Spleen (tissue), 3 donors: ENCODE data around the gene TYMP.

Experiments used
- POLR2A ChIP-seq, 3 donors: fragments of 450-650 bp; IDR thresholded peaks; one replicate each; pipeline ENCODE4 v1.5.1; 2017; ENCODE audit warnings: antibody characterized with exemption in 3 of 3, mild to moderate bottlenecking in 1 of 3
- POLR2AphosphoS5 ChIP-seq, 3 donors: sonication (generic); formaldehyde crosslinking; IDR thresholded peaks; one replicate each; pipeline ENCODE4 v1.5.1; 2017; ENCODE audit warnings: antibody characterized with exemption in 3 of 3

GRCh38 chr22:50488886-50489285 is 40.9 kb downstream of the TYMP start:
- no peak for TF ChIP-seq POLR2A (IDR thresholded peaks at IDR 0.05)
- no peak for TF ChIP-seq POLR2AphosphoS5 (IDR thresholded peaks at IDR 0.05)
